Stimulated activated CD4-positive, alpha-beta T cell treated with anti-CD3 and anti-CD28 coated beads, Interleukin-2, amount 100 ng/mL, for 4 hours (primary cell): ENCODE results near the gene RBBP9.
"Not testable (repeated sequence)": the region's sequence is repeated elsewhere in the genome, so short reads cannot be mapped to it uniquely, and the experiment has no call there.

Source experiments
- DNase-seq: peaks from one replicate; pipeline ENCODE4 v3.0.0-alpha.2; 2020; ENCODE audit warnings: low read depth

The RBBP9 gene

GRCh38 chr20:18496740-18497592 lies at the start of gene RBBP9:
Gene RBBP9, minus strand, starts transcription at chr20:18497225. Its CDS starts 58 bp downstream, at chr20:18497167.
- peak; percentile 61 for DNase-seq

GRCh38 chr20:18545566-18545965 lies 48.5 kb upstream of the RBBP9 start:
- no peak for DNase-seq

- no peak for DNase-seq
Measured at GRCh38 chr20:18543932-18544331, 46.9 kb upstream of the RBBP9 start.

GRCh38 chr20:18543216-18543615 lies 46.2 kb upstream of the RBBP9 start:
- no peak for DNase-seq

- DNase-seq: no peak
Measured at GRCh38 chr20:18541741-18542140, 44.7 kb upstream of the RBBP9 start.

- DNase-seq: no peak
Measured at GRCh38 chr20:18537651-18538050, 40.6 kb upstream of the RBBP9 start.

GRCh38 chr20:18533978-18534644 lies 37.1 kb upstream of the RBBP9 start:
- no peak for DNase-seq

GRCh38 chr20:18533491-18533890 lies 36.5 kb upstream of the RBBP9 start:
- no peak for DNase-seq

- no peak for DNase-seq
Measured at GRCh38 chr20:18532626-18533025, 35.6 kb upstream of the RBBP9 start.

- DNase-seq: no peak
Measured at GRCh38 chr20:18529041-18529440, 32.0 kb upstream of the RBBP9 start.

GRCh38 chr20:18527836-18528235 lies 30.8 kb upstream of the RBBP9 start:
- no peak for DNase-seq

- DNase-seq: no peak
Measured at GRCh38 chr20:18527339-18527738, 30.3 kb upstream of the RBBP9 start.

- not testable (repeated sequence) for DNase-seq
Measured at GRCh38 chr20:18526761-18527160, 29.7 kb upstream of the RBBP9 start.

GRCh38 chr20:18524646-18525045 lies 27.6 kb upstream of the RBBP9 start:
- DNase-seq: no peak

- no peak for DNase-seq
Measured at GRCh38 chr20:18523066-18523465, 26.0 kb upstream of the RBBP9 start.

GRCh38 chr20:18522066-18522465 lies 25.0 kb upstream of the RBBP9 start:
- DNase-seq: not testable (repeated sequence)

- no peak for DNase-seq
Measured at GRCh38 chr20:18515973-18516372, 18.9 kb upstream of the RBBP9 start.

GRCh38 chr20:18514127-18514526 lies 17.1 kb upstream of the RBBP9 start:
- DNase-seq: no peak

GRCh38 chr20:18513208-18513607 lies 16.2 kb upstream of the RBBP9 start:
- no peak for DNase-seq

GRCh38 chr20:18511571-18511970 lies 14.5 kb upstream of the RBBP9 start:
- no peak for DNase-seq

GRCh38 chr20:18507218-18508191 lies 10.5 kb upstream of the RBBP9 start, which contains the start of gene SEC23B:
Gene SEC23B, plus strand, starts transcription at chr20:18507940. Its CDS starts 2,896 bp downstream, at chr20:18510836.
- peak; percentile 97 for DNase-seq

- DNase-seq: no peak
Measured at GRCh38 chr20:18506744-18507143, 9.7 kb upstream of the RBBP9 start.
